HuH-7.5 (cell line): ENCODE data around the gene HOXA10.

Experiments used
- DNase-seq: peaks from one replicate; pipeline ENCODE4 v3.0.0; 2011; ENCODE audit warnings: low spot score

Gene HOXA10

DNA sequence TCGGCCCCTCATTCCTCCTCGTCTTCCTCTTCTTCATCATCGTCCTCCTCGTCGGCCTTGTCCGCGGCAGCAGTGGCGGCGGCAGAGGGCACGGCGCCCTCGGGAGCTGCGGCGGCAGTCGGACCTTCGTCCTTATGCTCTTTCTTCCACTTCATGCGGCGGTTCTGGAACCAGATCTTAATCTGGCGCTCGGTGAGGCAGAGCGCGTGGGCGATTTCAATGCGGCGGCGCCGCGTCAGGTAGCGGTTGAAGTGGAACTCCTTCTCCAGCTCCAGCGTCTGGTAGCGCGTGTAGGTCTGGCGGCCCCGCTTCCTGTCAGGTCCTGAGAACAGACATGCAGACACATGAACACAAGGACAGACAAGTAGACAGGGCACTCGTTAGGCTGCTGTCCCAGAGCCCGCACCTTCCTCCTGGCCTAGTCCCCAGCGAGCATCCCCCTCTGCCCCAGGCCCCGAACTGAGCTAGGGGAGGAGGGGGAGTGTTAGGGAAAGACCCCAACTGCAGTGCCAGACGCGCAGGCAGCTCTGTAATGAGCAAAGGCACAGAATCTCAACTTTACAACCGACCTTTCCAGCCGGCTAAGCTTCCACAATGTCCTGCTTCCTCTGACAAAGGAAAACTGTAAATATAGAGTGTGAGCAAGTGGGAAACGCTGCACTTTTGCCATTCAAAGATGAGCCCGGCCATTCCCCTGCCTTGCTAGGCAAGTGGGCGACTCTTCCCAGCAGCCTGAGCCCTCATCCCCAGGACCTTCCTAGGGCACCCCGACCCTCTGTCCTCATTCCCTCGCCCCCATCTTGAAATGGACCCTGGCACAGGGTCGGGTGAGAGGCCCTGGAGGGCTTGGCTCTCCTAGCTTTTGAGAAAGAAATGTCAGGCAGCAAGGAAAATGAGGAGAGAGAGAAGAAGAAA, 19.0 kb downstream of the HOXA10 start:
- no peak for DNase-seq

DNA sequence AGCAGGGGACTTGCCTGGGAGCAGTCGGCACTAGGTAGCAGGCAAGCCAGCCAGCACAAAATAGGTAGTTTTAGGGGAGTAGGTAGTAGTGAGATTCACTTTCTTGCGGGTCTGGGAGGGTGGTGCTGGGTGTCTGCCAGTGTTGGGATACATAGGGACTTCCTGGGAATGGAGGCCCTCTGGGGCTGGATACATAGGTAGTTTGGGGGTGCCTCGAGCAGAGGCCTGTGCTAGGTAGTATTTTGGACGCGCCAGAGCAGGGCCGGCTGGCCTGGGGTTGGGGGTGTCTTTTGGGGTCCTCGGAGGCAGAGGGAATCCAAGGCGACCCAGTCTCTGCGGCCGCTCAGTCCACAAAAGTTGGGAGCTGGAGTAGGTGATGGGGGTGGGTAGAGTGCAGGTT, 19.8 kb downstream of the HOXA10 start:
- no peak for DNase-seq

DNA sequence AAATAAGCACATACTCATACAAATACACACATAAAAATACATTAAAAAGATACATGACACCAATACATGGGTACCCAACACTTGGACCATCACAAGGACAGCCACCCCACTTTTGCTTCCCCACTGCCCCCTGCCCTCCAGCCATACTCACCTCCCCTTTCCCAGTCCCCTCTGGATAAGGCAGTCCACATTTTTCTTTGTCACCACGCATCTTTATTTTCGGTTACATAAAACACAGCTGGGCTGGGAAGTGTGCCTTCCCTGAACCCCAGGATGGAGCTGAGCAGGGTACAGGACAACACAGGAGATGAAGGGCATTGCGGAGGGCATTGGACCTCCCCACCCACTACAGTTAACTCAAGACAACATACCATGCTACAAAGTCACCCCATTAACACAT, 20.6 kb downstream of the HOXA10 start:
- no peak for DNase-seq

DNA sequence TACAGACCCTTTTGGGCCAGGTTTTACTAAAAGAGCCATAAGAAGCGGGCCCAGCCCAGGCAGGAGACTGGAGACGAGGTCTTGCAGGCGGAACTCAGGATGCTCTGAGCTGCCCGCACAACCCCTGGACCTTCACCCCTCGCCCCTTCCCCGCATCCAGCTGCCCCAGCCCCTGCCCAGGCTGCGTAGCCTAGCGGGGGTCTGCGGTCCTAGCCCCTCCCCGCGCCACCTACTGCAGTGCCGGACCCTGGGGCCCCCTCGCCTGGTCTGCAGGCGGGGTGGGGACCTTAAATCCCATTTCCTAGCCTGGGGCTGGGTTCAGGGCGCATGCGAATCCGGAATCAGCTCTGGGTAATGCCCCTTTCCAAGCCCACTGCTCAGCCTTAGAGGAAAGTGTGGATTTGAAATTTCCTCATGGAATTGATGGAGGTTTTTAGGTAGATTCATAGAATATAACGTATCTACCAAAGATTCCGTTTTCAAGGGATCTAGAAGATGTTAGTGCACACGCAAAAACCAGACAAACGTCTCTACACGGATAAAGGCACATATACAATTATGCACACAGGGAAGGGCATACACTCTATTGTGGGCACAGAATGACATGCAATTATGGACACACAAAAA, 21.2 kb downstream of the HOXA10 start:
- DNase-seq = no peak

DNA sequence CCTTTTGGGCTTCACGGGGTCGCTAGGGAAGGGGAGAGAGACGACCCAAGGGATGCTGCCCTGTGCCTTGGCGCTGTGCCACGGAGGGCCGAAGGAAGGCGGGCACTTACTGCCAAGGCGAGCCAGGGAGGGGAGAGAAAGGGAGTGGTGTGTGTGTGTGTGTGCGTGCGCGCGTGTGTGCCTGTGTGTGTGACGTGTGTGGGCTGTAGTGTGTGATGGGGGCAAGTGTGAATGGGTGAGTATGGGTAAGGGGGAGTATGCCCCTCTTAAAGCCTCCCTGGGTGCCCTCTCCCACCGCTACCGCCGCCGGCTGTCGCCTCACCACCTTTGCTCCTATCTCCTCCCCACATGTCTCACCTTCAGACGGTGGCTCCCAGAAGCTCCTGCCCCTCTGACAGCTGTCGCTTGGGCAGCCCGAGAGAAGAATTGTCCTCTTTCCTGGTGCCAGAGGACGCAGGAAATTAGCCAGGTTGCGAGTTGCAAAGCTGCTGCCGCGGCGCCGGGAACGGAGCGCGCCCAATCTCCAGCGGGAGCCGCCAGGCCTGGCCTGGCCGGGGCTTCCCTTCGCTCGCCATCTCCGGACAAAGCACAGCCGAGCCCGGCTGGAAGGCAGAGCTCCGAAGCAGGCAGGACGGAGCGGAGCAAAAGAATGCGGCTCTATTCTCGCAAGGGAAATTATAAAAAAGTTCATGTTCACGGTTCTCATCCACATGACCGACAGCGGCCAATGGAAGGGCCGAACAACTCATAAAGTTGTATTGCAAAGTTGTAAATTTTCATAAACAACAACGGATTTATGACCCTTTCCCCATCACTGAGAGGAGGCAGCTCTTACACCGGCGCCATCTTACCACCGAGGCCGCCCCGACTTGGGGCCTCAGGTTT, 21.9 kb downstream of the HOXA10 start, which contains the start of gene HOXA3:
Gene HOXA3, minus strand, starts transcription at position 653 of the 885 bp plus-strand sequence. CDS start 41,943 bp downstream, outside the sequence.
- no peak for DNase-seq

DNA sequence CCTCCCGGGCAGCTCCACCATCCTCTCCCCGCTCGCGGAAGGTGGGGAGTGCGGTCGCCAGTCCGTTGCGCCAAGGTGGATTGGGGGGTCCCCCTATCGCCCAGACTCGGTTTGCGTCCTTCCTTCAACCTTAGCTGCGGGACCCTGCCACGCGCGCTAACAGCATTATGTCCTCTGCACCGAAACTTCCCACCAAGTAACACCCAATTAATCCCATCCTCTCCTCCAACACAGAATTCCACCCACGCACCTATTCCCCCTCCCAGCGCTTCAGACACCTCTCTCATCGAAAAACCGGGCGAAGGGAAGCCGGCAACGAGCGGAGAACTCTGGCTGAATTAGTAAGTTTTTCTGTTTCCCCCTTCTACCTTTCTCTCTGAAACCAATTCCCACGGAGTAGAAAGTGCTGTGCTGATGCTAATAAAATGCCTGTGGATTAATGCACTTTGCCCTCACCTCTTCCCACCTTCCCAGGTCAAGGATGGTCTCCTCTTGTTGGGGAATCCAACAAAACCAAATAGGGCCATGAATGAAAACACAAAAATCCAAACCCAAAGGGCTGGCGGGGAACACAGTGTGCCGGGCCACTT, 22.7 kb downstream of the HOXA10 start:
- DNase-seq = no peak

DNA sequence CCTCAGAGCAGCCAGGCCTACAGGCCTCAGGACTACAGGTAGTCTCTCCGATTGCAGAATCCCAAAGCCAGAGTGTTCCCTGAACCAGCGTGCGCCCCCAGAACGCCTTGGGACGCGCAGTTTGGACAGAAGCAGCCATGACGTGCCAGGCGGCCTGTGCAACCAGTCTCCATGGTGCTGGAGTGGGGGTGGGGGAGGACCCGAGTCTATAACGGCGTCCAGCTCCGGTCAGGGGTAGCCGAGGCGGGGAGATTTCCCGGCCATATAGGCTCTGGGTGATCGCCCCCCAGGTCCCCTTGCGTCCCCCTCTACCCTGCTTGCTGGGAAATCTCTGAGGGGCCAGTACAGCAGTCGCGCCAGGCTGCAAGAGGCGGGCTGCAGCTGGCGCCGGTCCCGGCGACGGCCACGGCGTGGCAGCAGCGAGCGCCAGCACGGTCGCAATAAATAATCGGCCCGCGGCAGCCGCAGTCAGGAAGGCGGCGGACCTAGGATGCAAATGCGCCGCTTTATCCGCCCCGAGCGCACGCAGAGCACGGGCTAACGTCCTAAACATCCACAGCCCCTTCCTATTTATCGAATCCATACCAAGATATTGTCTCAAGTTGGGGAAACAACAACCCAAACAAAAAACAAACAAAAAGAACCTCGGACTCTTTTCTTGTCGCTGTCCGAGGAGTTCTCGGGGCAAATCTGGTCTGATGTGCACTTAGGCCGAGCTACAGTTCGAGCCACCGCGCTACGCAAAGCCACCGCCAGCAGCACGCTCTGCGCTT, 23.4 kb downstream of the HOXA10 start:
- peak; percentile 95 for DNase-seq

DNA sequence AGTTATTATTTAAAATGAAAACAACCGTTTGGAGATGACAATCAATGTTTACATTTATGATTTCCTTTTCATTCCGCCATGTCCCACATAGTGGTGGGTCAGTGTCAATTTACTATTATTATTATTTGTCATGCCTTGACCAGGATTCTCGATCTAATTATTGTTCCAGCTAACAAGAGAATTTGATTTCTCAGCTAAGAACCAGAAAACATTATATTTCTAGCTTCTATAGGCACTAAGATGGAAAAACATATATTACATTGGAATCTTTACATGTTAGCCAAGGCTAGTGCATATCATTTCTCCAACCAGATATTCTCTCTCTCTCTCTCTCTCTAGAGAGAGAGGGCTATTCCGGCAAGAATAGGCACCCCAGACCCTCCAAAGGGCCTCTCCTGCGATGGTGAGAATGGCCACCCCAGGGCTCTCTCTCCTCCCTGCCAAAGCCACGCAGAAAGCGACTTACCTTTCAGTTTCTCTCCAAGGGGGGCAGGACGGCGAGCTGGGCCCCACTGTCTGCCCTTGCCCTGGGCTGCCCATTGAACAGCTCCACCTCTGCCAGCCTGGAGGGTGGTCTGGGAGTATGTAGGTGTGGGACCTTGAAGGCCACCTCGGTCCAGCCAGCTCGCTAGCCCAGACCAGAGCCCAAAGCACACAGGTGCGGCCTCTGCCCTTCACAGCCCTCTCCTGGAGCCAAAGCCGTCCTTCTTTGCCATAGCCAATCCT, 24.1 kb downstream of the HOXA10 start:
- no peak for DNase-seq

DNA sequence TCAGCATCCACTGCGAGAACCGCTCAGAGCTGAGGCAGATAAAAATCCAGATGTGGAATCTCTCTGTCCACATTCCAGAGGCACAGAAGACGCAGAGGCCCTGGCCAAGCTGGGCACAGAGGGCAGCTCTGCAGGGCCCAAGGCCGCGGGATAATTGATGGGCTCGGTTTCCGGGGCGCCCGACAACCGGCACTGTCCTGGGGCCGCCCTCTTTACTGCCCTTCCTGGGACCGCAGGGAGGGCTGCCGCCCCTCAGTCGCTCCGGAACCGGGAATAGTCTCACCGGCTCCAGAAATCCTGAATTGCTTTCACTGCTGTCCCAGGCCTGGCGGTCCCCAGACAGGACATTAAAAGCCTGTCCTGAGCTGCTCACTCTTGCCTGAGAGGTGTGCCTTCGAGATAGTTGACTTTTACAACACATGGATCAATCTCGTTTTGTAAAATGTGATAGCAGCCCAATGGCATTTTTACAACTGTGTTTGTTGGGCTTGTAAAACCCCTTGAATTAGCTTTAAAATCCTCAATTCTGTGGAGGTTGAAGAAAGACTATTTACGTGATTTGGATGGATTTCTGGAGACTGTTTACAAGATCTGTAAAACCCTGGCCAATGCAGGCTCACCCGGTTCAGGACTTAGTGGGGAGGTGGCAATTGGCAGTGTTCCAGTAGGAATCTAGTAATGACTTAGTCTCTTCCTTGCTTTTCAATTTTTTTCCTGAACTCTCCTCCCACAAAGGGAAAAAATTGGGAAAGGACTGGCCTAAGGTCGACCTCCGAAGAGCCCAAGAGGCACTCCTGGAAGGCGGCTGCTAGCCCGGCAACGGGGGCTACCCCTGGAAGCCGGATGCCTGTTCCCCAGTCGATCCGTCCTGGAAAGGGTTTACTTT, 25.1 kb downstream of the HOXA10 start:
- no peak for DNase-seq

DNA sequence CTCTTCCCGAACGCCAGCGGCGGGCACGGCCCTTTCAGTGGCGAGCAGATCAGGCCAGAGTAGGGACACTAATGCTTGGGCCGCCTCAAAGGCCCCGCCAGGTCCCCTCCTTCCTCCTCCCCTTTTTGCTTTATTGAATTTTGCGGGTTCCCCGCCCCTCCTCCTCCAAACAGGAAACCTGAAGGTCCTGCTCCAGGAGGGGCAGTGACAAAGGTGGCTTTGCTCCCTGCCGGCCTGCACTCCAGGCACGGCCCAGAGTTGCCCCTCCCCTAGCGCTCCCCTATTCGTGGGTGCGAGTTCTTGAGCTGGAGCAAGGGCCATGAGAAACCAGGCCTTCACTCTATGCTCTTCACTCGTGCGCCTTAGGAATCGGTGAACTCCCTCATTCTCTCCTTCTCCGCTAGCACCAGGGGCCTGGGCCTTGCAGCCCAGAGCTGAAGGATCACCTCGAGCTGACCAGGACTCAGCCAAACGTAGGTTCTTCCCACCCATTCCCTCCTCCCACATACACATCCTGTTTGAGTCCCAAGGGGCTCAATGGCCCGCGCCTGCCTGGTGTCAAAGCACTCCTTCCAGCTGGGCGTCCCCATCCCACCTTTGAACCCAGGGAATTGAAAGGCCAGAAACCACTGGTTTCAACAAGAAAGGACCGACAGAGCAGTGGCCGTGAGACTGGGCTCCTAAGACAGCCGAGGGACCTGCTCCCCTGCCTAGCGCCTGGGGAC, 25.9 kb downstream of the HOXA10 start:
- no peak for DNase-seq

DNA sequence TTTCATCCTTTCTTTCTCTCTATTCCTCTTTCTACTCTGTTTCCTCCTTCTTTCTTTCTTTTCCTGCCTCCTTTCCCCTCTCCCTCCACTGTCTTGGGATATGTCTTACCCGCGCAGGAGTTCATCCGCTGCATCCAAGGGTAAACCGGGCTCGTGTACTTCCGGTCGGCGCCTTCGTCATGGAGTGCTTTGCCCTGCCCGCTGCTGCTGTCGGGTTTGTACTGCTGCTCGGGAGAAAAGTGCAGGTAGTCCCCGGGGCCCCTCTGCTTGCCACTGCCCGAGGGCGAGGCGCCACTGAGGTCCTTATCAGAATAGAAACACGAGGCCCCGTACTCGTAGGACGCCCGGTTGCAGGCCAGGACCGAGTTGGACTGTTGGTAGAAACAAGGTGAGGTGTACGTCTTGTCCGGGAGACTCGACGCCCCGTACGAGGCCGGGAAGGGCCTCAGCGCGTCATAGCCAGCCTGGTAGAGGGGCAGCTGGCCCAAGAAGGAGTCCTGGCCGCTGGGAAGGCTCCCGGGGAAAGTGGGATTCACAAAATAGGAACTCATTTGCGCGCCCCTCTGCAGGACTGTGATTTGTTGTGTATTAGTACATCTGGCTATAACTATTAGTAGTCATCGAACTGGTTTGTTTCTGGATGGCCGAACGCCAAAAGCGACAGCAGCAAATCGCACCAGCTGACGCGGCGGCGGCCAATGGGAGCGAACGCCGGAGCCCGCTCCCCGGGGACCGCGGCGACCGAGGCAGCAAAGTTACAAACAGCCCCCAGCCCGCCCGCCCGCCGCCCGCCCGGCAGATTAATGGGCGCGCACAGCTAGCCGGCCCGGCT, 26.7 kb downstream of the HOXA10 start, which contains the start of gene HOXA6:
Gene HOXA6, minus strand, starts transcription at position 576 of the 832 bp plus-strand sequence. Its CDS starts 25 bp downstream, at position 551.
- DNase-seq = no peak

DNA sequence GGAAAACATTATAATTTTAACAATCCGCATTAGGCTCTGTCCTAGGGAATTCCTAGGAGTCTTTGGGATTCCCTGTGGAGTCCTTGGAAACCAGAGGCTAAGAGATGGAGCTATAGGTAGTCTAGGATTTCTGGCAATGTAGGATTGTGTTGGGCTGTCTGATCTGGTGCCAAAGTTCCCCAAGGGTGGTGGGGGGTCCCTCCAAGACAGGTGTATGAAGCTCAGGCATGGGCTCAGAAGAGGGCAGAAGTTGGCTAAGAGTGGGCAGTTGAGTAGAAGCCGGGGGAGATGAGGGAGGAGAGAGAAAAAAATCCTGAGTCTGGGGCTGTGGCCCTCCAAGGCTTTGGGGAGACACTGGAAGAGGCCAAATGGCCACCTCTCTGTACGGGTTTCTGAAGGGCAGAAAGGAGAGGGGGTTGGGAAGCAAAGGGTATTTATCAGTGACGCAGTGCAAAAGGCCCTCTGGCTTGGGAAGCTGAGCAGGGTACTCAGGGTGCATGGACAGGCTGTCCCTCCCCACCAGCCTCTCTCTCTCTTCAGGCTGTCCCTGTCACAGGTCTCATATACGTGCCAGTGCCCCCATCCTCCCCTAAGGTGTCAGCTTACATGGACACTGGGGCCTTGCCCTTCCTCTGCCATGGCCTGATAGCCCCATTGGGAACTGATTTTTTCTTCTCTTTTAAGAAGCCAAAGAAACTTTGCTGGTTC, 27.5 kb downstream of the HOXA10 start:
- no peak for DNase-seq

DNA sequence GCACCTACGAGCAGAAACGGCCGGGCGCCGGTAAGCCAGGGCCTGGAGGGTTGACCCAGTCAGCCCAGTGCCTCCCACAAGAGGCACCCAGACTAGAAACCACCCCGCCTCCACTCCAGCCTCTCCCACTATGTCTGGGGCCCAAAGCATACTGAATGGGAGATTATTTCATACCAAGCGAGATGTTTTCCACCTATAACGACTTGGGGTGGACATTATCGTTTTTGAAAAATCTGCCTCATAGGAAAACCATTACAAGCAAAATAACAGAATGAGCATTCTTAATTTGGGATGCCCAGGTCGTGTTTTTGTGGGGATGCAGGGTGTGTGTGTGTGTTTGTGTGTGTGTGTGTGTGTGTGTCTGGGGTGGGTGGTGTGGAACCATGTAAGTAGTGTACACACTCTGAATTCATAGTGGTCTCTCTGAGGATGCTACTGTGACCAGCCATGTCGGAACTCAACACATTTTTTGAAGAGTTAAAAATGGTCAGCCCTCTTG, 28.2 kb downstream of the HOXA10 start:
- DNase-seq = no peak

DNA sequence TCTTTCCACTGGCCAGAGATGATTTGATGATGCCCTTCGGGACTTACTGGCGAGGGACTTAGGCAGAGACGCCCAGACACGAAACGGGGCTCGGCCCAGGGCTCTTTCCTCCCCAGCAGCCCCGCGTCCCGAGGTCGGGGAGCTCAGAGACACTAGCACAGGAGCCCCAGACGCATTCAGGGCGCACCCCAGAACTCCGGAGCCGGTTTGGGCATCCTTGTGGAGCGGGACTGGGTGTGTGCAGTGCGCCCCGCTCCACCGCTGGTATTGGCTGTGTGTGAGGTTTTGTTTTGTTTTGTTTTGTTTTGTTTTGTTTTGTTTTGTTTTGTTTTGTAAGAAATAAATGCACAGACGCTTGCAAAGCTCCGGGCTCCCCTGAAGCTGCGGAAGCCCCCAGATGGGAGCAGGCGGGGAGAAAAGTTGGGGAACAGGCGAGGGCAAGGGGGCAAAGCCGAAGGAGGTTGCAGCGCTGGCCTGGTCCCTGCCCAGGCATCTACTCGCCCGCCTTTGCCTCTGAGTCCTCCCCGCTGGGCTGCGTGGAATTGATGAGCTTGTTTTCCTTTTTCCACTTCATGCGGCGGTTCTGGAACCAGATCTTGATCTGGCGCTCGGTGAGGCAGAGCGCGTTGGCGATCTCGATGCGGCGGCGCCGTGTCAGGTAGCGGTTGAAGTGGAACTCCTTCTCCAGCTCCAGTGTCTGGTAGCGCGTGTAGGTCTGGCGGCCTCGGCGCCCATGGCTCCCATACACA, 28.8 kb downstream of the HOXA10 start:
- no peak for DNase-seq

DNA sequence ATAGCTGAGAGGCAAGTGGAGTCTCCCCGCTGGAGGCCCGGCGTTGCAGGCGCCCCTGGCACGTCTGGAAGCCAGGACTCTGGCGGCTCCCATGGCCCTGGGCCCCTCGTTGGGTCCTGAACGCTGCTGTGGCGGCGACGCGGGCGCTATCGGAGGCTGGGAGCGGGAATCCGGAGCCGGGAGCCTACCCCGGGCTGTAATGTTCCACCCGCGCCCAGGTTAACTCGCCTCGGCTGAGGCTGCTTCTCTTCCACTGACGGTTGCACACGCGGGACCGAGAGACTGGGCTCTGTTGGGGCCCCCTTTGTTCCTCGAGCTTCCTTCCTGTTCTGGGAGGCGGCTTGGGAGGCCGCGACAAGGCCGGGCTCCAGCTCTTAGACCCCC, 29.3 kb downstream of the HOXA10 start:
- no peak for DNase-seq
